Sciatic nerve (tissue), 2 donors: ENCODE results near the gene ILK. TPM values are rescaled to one million over a fixed set of nuclear protein-coding genes. Genes with fewer than 3 reads are reported as not detected.

Source experiments
- ATAC-seq: fragments of 200-7000 bp; cut with Tn5 transposase; one replicate; pipeline ENCODE4 v1.9.1; 2020; ENCODE audit warnings: mild to moderate bottlenecking, moderate library complexity
- DNase-seq: peaks from one replicate; pipeline ENCODE4 v3.0.0-alpha.2; 2020; ENCODE audit warnings: low spot score
- intact Hi-C: fragments of 100-400 bp; cut with DNase I; formaldehyde crosslinking; loops from one replicate; pipeline ENCODE4 v1.14.2; 2022
- total RNA-seq: library from RNA; stranded (reverse); fragmentation: NEBNext Ultra II Directional; extraction: Animal tissue kit (Norgen Biotek cat#: 25700); gene quantifications from one replicate; pipeline ENCODE4 v1.2.1, GENCODE V29; 2021
- donor health status: DM: no; HTN: no; CAD: no.
- donor health status: DM: no; HTN: no; CAD: no.

The ILK gene
- total RNA-seq, 1 donor from 2014 or later = 208 TPM

DNA sequence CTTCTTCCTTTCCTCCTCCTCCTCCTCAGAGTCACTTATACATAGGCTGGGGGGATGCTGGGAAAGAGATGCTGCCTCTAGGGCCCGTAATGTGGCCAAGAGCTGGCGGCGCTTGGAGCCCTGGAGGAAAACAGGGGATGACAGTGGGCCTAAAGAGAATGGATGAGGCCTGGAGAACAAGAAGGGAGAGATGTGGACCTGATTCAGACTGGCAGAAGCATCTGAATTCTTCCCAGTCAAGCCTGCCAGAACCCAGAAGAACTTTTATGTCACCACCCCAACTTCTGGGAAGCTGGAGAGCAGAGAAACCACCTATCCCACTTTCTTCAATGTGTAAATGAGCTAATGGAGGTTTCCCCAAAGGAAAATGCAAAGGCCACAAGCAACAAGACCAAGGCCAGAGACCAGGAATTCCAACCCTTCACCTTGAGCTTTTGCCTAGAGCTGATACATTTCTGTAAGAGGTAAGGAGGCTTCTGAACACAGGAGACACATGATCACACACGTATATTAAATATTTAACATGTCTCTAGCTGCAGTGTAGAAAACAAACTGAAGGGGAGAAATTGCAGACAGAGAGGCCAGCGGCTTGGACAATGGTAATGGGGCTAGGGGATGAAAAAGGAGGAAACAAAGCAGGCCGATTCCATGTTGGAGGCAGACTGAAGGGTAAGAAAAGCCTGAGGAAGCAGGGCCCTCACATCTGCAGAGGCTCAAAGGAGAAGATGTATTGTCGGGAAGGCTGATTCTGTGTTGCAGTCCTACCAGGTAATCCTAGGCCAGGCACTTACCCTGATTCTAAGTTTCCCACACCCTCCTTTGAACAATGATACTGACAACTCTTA is 1.3 kb upstream of the ILK start:
- ATAC-seq = no peak
- intact Hi-C loops = no loop called here
- no peak for DNase-seq

DNA sequence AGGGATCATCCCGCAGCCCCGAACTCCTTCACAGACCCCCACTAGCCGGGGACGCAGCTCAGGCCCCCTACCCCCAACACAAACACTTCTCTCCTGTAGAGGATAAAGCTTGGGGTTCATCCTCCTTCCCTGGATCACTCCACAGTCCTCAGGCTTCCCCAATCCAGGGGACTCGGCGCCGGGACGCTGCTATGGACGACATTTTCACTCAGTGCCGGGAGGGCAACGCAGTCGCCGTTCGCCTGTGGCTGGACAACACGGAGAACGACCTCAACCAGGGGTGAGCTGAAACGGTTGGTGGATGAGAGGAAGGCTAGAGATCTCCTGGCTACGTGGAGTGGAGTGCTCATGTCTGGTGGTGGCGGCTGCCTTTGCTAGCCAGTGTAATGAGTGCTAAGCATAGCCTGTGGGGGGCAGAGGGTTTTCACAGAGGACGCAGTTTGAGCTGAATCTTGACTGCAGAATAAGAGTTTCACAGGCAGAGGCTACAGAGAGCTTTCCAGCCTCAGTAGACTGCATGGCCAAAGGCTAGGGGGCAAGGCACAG is 580 bp downstream of the ILK start:
- ATAC-seq (peak; percentile 71), DNase-seq (no peak)
- intact Hi-C loops = no loop called here

DNA sequence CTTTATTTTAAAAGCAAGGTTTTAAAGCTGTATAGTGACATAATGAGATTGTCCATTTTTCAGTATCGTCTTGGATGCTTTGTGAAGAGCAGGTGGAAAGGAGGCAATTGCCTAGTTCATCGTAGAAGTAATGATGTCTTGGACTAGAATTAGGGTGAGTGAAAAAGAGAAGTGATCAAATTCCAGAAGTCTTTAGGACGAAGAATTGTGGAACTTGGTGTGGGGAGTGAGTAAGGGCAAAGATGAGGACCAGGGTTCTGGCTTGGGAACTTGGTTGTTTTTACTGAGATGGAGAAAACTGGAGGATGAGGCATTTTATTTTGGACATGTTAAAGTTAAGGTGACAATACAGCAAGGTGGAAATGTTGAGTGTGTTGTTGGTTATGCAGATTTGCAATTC is 1.2 kb downstream of the ILK start:
- intact Hi-C loops = no loop called here
- ATAC-seq = no peak
- DNase-seq = no peak

DNA sequence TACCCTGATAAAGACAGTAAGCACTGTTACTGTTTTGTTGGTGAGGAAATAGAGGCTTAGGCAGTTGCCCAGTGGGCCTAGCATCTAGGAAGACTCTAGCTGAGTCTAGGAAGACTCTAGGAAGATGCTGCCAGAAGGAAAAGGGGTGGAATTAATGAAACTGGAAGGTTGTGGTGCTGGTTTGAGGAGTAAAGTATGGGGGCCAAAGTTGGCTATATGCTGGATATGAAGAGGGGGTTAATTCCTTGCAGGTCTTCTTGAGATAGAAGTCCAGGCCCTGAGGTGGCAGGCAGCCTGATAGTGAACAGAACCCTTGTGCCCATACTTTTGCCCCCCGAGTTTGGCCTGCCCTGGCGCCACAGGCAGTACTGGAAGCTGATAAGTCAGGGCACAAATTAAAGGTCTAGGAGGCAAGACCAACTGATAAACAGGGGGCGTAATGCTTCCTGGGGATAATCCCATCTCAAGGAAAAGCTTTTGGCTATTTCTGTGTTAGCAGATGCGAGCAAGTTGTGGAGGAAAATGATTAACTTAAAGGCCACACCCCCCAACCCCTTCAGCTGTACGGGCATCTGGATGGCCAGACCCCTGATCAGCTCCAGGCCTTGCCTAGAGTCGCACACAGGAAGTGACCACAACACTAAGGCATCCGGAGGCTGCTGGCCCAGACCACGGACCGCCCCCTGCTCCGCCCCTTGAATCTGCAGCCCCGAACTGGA is 3.1 kb downstream of the ILK start:
- intact Hi-C loops = no loop called here
- ATAC-seq (peak; percentile 90), DNase-seq (peak; percentile 96)

DNA sequence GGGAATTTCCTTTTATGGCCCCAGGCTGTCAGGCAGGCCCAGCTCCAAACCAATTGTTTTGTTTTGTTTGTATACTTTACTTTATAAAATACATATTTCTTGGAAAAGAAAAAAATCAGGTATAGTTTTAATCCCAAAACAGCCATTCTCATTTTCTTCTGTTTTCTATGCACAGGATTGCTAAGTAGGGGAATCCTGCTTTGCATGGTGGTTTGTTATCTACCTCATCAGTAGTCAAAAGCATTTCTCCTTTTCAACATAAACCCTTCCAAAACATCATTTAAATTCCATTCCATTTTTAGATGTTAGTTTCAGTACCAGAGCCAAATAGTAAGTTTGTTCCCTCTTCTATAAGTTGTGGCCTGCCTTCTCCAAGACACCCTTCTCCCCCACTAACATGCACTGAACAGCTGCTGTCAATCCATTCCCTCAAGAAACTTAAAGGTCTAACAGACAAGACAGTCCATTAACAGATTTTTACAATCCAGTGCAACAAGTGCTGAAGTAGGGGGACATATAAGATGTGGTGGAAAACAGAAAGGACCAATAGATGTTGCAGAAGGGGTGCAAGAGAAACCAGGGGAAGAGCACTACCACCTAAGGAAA is 3.7 kb downstream of the ILK start:
- intact Hi-C loops = no loop called here
- no peak for ATAC-seq
- no peak for DNase-seq

DNA sequence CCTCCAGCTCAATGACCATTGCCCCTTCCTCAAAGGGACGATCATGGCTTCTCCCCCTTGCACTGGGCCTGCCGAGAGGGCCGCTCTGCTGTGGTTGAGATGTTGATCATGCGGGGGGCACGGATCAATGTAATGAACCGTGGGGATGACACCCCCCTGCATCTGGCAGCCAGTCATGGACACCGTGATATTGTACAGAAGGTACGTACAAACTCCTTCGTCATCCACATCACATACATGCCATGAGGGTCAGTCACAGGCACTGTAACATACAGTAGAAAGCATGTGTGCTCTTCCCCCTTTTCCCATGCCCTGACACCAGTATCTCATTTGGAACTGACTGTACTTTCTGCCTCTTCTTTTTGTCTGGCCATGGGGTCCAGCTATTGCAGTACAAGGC is 4.4 kb downstream of the ILK start:
- intact Hi-C loops = no loop called here
- DNase-seq (no peak), ATAC-seq (no peak)

DNA sequence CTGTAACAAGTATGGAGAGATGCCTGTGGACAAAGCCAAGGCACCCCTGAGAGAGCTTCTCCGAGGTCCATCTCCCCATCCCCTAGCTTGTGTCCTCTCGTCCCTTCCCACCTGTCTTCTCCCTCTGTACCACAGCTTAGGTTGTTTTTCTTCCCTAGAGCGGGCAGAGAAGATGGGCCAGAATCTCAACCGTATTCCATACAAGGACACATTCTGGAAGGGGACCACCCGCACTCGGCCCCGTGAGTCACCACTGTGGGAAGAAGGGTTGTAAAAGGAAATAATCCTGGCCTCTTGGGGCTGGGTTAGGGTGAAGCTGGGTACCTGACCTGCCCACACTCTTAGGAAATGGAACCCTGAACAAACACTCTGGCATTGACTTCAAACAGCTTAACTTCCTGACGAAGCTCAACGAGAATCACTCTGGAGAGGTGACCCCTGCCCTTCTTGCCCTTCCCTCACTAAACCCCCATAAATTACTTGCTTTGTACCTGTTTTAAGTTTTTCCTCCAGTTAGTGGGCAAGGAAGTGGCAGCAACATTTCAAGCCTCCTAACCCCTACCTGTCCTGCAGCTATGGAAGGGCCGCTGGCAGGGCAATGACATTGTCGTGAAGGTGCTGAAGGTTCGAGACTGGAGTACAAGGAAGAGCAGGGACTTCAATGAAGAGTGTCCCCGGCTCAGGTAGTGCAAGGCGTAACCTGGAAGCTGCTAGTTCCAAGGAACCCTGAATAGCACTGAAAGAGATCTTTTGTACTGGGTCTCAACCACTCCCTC is 5.3 kb downstream of the ILK start:
- intact Hi-C loops = no loop called here
- ATAC-seq (no peak), DNase-seq (no peak)

DNA sequence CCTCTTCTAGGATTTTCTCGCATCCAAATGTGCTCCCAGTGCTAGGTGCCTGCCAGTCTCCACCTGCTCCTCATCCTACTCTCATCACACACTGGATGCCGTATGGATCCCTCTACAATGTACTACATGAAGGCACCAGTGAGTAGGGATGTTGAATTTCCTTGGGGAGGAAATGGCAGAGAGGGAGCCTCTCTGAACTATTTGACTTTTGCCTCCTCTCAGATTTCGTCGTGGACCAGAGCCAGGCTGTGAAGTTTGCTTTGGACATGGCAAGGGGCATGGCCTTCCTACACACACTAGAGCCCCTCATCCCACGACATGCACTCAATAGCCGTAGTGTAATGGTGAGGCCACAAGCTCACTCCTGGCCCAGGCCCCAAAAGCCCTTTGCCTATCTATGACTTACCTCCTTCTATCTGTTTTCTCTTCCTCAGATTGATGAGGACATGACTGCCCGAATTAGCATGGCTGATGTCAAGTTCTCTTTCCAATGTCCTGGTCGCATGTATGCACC is 6.0 kb downstream of the ILK start:
- ATAC-seq (no peak), DNase-seq (no peak)
- intact Hi-C loops = no loop called here

DNA sequence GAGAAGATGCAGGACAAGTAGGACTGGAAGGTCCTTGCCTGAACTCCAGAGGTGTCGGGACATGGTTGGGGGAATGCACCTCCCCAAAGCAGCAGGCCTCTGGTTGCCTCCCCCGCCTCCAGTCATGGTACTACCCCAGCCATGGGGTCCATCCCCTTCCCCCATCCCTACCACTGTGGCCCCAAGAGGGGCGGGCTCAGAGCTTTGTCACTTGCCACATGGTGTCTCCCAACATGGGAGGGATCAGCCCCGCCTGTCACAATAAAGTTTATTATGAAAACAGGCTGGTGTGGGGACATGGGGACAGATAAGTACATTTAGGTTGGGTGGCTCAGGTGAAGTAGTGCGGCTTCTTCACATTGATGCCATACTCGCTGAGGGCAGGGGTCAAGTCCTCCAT is 7.0 kb downstream of the ILK start:
- DNase-seq = no peak
- intact Hi-C loops = no loop called here

DNA sequence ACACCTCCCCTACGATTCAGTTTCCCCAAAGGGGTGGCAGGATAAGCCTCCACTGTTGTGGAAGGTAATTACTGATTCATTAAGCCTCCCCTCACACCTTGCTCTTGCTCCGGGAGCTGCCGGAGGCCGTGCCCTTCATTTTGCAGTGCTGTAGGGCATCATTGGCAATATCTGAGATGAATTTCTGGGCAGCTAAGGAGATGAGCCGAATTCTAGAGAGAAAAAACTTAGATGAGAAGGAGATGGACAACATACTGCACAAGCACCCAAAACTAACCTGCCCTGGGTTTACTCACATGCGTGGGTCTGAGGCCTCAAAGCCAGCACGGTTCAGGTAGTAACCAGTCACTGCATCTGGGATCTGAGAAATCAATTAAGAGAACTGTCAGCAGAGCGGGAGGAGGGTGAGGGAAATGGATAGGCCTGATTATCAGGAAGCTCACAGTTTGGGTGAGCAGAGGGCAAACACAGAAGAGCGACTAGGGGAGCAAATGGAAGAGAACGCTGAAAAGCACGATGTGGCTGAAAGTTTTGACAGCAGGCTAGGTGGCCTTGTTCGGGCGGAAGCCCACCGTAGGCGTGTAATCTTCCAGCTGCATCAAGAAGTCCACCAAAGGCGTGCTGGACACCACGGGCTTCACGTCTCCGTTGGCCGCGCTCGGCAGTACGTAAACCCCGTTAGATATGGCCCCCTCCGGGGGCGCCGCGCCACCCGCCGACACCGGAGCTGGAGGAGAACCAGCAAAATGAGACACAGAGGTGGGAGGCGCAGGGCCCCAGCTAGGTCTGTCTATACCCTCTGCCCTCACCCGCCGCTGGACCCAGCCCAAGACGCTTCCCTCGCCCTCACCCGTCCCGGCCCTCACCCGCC is 7.8 kb downstream of the ILK start:
- DNase-seq = peak; percentile 82
- no peak for ATAC-seq
- intact Hi-C loops = no loop called here

More for the DNA sequence above, 7.0 kb downstream of the ILK start:
- no peak for ATAC-seq

DNA sequence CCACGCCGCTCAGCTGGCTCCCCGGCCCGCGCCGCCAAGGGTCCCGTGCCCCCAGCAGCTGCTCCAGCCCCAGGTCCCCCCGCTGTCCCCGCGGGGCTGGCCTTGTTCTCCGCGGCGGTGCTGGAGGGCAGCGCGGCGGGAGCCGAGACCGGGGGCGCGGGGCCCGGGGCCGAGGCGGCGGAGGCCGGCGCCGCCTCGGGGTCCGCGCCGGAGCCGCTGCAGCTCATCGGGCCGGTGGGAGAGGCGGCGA is 8.3 kb downstream of the ILK start:
- DNase-seq = no peak
- intact Hi-C loops = no loop called here

DNA sequence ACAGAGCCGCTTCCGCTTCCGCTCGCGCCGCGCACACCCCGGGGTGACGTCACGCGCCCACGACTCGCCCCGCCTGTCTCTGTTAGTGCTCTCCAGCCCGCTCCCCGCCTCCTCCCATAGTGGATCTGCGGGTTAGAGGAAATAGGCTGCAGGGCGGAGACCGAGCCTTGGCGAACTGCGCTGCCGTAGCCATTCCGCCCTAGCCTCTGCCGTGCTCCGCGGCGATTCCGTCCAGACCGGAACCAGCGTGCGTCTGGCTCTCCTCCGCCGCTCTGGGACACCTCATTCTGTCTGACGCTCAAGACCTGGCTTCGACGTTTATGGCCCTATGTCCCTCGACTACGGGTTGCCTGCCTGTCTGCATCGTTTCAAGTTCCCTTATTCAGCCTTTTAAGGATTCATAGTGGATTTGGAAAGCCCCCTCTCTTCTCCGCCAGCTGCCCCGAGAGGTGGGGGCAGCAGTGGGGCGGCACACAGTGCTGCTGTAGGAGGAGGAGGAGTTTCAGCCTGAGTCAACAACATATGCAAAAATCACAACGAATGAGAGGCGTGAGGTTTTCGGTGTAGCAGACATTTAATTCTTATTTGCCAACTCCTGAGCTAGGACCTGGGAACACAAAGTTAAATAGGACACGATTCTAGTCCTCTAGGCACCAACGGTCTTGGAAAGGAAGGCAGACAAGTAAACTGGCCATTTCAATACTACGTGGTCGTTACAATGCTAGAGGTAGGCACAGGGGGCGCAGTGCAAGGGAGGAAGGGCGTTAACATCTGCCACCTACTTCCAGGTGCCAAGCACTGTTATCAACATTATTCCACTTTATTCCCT is 8.9 kb downstream of the ILK start, which contains the start of gene TAF10:
Gene TAF10 (minus strand): TSS at position 4 of the 829 bp plus-strand sequence. CDS start 27 bp downstream, outside the sequence.
- ATAC-seq = peak; percentile 97
- peak; percentile 99 for DNase-seq
- intact Hi-C loops = no loop called here

More for the DNA sequence above, 8.3 kb downstream of the ILK start:
- no peak for ATAC-seq

DNA sequence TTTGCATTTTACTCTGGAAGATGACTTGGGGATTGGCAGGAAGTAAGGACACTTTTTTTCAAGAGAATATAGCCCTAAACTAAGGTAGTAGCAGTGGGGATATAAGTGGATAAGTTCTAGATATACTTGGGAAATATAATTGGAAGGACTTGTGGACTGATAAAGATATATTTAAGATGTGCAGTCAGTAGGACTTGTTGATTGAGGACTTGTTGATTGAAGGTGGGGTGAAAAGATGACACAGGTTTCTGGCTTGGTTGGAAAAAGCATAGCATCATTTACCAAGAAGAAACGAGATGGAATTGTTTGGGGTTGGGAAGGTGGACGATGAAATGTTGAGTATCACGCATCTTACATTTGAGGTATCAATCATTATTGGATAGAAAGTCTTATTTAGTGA is 9.9 kb downstream of the ILK start:
- intact Hi-C loops = no loop called here
- no peak for ATAC-seq
- no peak for DNase-seq

DNA sequence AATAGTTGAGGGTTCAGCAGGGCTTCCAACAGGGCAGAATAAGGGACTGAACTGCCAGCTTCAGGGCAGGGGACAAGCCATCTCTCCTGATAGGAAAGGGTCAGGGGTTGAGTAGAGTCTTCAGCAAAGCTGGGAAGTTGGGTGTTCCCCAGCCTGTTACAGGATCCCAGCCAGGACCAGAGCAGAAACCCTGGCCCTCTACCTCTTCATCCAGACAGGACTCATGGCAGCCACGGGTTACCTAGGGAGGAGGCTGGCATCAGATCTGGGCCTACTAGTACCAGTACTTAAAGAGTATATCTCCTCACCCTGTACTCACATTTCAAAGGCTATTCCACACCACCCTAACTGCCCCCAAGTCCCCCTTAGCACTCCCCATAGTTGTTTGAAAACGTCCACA is 10.9 kb downstream of the ILK start:
- no peak for ATAC-seq
- no peak for DNase-seq
- intact Hi-C loops = no loop called here

DNA sequence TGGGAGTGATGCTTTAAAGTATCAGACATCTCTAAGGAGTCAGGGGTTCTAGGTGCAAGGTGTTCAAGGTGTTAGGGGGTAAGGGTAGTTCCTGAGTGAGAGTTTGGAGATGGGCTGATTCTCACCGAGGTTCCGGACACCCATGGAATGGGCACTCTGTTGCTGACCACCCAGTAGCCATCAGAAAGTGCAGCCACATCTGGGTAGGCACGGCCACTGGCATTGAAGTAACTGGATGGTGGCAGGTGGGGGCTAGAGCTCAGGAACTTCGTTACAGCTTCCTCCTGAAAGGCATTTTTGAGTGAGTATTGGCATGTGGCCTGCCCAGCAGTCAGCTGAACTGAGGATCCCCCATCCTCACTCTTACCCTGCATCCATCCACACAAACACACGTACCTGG is 11.5 kb downstream of the ILK start:
- no peak for DNase-seq
- intact Hi-C loops = loop anchor here (5.0 kb wide), 1 partner anchor 67 kb away; the partner anchor contains the start of gene MRPL17
- no peak for ATAC-seq

DNA sequence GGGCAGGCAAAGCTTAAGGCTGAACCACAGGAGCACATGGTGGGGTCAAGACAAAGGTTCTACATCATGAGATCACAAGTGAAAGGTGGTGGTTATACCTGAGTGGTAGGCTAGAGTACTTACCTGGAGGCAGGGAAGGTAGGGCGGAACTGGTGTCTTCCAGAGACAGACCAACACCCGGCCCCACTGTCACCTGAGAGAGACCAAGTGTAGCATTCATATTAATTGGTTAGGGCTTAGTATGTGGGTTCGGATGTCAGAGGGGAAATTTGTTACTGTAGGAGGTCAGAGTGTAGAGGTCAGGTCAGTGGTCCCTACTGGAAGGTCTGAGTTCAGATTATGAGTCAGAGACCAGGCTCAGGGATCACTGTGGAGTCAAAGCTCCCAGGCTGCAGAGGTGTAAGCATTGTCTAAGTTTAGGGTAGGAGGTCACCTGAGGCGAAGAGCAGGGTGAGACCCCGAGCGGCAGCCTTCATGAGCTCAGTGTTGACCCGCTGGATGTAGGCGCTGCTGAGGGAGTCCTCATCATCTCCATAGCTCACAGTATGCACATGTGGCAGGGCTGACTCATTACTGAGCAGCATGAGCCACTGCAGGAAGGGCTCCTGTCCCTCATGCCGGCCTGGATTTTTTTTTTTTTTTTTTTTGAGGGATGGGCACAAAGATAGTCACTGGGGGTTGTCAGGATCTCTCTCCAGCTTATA is 12.5 kb downstream of the ILK start:
- no peak for DNase-seq
- intact Hi-C loops = loop anchor here (5.0 kb wide), 1 partner anchor 66 kb away; the partner anchor contains the start of gene MRPL17
- ATAC-seq = no peak
